ENCODE data around the gene MKKS. TPM values are rescaled to one million over a fixed set of nuclear protein-coding genes. Genes with fewer than 3 reads are reported as not detected.

The MKKS gene
- total and polyA plus RNA-seq, 2 of the 13 experiments (the other 11 are each of a cell fraction or from before 2014, with no cell fraction given): 26.7 to 34.5 TPM

- TF ChIP-seq HDAC6 (IDR thresholded peaks at IDR 0.05; ENCODE audit: low read depth, low read length): no peak
- TF ChIP-seq, protein P1, sequence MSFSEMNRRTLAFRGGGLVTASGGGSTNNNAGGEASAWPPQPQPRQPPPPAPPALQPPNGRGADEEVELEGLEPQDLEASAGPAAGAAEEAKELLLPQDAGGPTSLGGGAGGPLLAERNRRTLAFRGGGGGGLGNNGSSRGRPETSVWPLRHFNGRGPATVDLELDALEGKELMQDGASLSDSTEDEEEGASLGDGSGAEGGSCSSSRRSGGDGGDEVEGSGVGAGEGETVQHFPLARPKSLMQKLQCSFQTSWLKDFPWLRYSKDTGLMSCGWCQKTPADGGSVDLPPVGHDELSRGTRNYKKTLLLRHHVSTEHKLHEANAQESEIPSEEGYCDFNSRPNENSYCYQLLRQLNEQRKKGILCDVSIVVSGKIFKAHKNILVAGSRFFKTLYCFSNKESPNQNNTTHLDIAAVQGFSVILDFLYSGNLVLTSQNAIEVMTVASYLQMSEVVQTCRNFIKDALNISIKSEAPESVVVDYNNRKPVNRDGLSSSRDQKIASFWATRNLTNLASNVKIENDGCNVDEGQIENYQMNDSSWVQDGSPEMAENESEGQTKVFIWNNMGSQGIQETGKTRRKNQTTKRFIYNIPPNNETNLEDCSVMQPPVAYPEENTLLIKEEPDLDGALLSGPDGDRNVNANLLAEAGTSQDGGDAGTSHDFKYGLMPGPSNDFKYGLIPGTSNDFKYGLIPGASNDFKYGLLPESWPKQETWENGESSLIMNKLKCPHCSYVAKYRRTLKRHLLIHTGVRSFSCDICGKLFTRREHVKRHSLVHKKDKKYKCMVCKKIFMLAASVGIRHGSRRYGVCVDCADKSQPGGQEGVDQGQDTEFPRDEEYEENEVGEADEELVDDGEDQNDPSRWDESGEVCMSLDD (CRISPR knock-in tag; IDR thresholded peaks at IDR 0.05; ENCODE audit: borderline replicate concordance): no peak
- TF ChIP-seq ATM (IDR thresholded peaks at IDR 0.05; ENCODE audit: borderline replicate concordance): no peak
- no peak for TF ChIP-seq GZF1 (CRISPR knock-in tag; IDR thresholded peaks at IDR 0.05)
- TF ChIP-seq XBP1 (CRISPR knock-in tag; IDR thresholded peaks at IDR 0.05): no peak; the same call in 1 of the 2 replicates
- TF ChIP-seq ZEB1 (IDR thresholded peaks at IDR 0.05; ENCODE audit: insufficient replicate concordance, low read depth): peak; percentile 33
- TF ChIP-seq FOXM1 (CRISPR knock-in tag; IDR thresholded peaks at IDR 0.05): no peak
- TF ChIP-seq MIER3 (CRISPR knock-in tag; IDR thresholded peaks at IDR 0.05; ENCODE audit: borderline replicate concordance): peak; percentile 84
- TF ChIP-seq HMG20A (CRISPR knock-in tag; IDR thresholded peaks at IDR 0.05; ENCODE audit: borderline replicate concordance): peak; percentile 59; the same call in 1 of the 2 replicates
- peak; percentile 82 for TF ChIP-seq ARNTL (CRISPR knock-in tag; IDR thresholded peaks at IDR 0.05)
- 0 out of 2 replicates have a peak, but pooled peaks have one; percentile 53 for TF ChIP-seq TFDP2 (CRISPR knock-in tag; IDR thresholded peaks at IDR 0.05)
- TF ChIP-seq, protein P2, sequence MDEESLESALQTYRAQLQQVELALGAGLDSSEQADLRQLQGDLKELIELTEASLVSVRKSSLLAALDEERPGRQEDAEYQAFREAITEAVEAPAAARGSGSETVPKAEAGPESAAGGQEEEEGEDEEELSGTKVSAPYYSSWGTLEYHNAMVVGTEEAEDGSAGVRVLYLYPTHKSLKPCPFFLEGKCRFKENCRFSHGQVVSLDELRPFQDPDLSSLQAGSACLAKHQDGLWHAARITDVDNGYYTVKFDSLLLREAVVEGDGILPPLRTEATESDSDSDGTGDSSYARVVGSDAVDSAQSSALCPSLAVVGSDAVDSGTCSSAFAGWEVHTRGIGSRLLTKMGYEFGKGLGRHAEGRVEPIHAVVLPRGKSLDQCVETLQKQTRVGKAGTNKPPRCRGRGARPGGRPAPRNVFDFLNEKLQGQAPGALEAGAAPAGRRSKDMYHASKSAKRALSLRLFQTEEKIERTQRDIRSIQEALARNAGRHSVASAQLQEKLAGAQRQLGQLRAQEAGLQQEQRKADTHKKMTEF (CRISPR knock-in tag; IDR thresholded peaks at IDR 0.05): peak; percentile 68
- TF ChIP-seq ZNF777 (CRISPR knock-in tag; IDR thresholded peaks at IDR 0.05): no peak
- no peak for TF ChIP-seq POLR2A (IDR thresholded peaks at IDR 0.05; ENCODE audit: insufficient read depth in 1 of 2, low read depth in 2 of 2, low read length in 2 of 2)
- TF ChIP-seq, protein P3, sequence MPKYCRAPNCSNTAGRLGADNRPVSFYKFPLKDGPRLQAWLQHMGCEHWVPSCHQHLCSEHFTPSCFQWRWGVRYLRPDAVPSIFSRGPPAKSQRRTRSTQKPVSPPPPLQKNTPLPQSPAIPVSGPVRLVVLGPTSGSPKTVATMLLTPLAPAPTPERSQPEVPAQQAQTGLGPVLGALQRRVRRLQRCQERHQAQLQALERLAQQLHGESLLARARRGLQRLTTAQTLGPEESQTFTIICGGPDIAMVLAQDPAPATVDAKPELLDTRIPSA (CRISPR knock-in tag; IDR thresholded peaks at IDR 0.05; ENCODE audit: borderline replicate concordance): no peak
- TF ChIP-seq SMAD3 (CRISPR knock-in tag; IDR thresholded peaks at IDR 0.05): 0 out of 2 replicates have a peak, but pooled peaks have one; percentile 45
- peak; percentile 75 for TF ChIP-seq SP5 (CRISPR knock-in tag; IDR thresholded peaks at IDR 0.05; ENCODE audit: borderline replicate concordance, low read depth)
- peak; percentile 70; the same call in 1 of the 2 replicates for TF ChIP-seq ZBTB25 (CRISPR knock-in tag; IDR thresholded peaks at IDR 0.05)
- TF ChIP-seq CHD4 (IDR thresholded peaks at IDR 0.05; ENCODE audit: borderline replicate concordance, low read length): 0 out of 2 replicates have a peak, but pooled peaks have one; percentile 73
- TF ChIP-seq ZMYM2 (CRISPR knock-in tag; IDR thresholded peaks at IDR 0.05): peak; percentile 90
- no peak for TF ChIP-seq ZNF547 (CRISPR knock-in tag; IDR thresholded peaks at IDR 0.05)
- TF ChIP-seq NFIB (CRISPR knock-in tag; IDR thresholded peaks at IDR 0.05; ENCODE audit: borderline replicate concordance): no peak
- TF ChIP-seq ZNF205 (CRISPR knock-in tag; IDR thresholded peaks at IDR 0.05): peak; percentile 75; the same call in 1 of the 2 replicates
- TF ChIP-seq ZNF7 (CRISPR knock-in tag; IDR thresholded peaks at IDR 0.05): no peak
- TF ChIP-seq MIER2 (CRISPR knock-in tag; IDR thresholded peaks at IDR 0.05): no peak; the same call in 1 of the 2 replicates
- no peak for TF ChIP-seq SSRP1 (CRISPR knock-in tag; IDR thresholded peaks at IDR 0.05)
- TF ChIP-seq HNF4A (CRISPR knock-in tag; IDR thresholded peaks at IDR 0.05): peak; percentile 97
These were observed 4.5 kb downstream of the MKKS start (continued) for GRCh38 chr20:10429443-10429981.

Measured in HepG2 (cell line).